GM12872 (cell line): ENCODE measurements around the gene COPZ2.

Experiments used
- TF ChIP-seq, protein P1 (sequence below): IDR thresholded peaks from 3 replicates; pipeline ENCODE4 v1.5.1; 2011; ENCODE audit warnings: low read depth, mild to moderate bottlenecking, low read length, moderate library complexity; ENCODE audit not compliant: insufficient read depth

COPZ2 gene

DNA sequence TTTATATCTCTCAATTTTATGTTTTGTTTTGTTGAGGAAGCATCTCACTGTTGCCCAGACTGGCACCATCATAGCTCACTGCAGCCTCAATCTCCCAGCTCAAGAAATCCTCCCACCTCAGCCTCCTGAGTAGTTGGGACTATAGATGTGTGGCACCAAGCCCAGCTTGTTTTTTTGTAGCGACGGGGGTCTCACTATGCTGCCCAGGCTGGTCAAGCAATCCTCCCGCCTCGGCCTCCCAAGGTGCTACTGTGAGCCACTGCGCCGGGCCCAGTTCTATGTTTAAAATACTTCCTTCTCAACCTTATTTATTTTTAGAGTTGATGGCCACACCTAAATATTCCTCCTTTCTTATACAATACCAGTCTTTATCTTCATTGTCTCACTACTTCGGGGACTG, 8.7 kb upstream of the COPZ2 start:
- TF ChIP-seq, protein P1, sequence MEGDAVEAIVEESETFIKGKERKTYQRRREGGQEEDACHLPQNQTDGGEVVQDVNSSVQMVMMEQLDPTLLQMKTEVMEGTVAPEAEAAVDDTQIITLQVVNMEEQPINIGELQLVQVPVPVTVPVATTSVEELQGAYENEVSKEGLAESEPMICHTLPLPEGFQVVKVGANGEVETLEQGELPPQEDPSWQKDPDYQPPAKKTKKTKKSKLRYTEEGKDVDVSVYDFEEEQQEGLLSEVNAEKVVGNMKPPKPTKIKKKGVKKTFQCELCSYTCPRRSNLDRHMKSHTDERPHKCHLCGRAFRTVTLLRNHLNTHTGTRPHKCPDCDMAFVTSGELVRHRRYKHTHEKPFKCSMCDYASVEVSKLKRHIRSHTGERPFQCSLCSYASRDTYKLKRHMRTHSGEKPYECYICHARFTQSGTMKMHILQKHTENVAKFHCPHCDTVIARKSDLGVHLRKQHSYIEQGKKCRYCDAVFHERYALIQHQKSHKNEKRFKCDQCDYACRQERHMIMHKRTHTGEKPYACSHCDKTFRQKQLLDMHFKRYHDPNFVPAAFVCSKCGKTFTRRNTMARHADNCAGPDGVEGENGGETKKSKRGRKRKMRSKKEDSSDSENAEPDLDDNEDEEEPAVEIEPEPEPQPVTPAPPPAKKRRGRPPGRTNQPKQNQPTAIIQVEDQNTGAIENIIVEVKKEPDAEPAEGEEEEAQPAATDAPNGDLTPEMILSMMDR: no peak

DNA sequence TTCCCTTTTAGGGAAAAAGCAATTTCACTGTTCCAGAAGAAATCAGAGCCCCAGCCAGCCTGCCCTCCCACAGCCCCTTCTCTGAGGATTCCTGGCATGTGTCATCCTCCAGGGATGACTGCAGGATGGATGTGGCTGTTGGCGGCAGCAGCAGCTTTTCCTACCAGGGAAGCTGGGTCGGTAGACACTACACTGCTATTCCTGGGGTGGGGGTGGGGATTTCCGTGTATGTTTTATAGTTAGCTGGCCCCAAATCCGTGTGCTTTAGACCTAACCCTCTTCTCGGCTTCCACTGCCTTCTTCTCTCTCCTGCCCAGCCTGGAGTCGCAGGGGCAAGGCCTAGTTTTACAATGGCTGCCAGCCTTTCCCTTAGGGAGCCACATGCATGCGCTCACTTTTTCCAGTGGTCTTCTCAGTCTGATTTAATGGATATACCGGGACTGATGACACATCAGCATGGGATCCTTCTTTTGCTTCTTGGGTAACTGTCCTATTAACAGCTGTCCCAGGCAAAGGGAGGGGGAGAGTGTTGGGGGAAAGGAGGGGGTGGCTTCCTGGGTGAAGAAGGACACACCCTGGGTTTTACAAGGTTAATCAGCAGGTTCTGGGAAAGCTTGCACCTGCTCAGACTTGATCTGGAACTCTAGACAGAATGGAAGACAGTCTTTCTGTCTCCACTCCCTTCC, 7.9 kb upstream of the COPZ2 start:
- TF ChIP-seq, protein P1: no peak

DNA sequence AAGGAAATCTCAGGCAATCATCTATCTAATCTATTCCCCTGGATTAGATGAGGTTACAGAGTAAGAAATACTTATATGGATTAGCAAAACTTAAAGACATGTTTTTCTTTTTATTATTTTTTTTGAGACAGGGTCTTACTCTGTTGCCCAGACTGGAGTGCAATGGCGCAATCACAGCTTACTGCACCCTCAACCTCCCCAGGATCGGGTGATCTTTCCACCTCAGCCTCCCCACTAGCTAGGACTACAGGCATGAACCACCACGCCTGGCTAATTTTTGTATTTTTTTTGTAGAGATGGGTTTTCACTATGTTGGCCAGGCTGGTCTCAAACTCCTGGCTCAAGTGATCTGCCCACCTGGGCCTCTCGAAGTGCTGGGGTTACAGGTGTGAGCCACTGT, 7.3 kb upstream of the COPZ2 start:
- TF ChIP-seq, protein P1: no peak

DNA sequence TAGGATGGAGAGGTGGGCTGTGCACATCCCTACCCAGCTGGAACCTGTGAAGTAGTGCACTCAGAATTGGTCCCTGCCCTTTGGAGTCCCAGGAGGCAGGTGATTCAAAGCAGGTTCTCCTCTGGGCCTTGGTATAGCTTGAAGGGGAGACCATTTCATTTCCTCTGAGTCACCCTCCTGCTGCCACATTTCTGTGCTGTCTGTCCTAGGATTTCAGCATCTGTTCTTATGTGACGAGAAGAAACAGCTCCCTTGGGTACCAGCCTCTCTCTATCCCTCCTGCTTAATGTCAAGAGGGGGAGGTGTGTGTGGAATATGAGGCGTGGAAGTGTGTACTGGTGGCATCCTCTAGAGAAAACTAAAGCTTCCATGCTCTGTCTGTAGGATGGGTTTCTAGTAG, 5.6 kb upstream of the COPZ2 start:
- TF ChIP-seq, protein P1: no peak

DNA sequence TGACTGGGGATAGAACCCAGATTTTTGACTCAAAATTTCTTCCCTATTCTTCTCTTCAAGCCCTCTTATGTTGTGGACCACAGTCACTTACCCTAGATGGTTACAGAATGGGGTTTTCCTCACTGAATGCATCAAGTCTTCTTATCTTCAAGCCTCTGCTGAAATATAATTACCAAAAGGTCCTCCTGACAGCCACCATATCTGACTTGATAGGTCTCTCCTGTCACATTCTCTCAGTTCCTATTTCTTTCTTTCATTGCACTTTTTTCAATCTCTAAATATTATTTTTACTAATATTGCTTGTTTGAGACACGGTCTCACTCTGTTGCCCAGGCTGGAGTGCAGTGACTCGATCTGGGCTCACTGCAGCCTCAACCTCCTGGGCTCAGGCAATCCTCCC, 1.1 kb upstream of the COPZ2 start:
- TF ChIP-seq, protein P1: no peak

DNA sequence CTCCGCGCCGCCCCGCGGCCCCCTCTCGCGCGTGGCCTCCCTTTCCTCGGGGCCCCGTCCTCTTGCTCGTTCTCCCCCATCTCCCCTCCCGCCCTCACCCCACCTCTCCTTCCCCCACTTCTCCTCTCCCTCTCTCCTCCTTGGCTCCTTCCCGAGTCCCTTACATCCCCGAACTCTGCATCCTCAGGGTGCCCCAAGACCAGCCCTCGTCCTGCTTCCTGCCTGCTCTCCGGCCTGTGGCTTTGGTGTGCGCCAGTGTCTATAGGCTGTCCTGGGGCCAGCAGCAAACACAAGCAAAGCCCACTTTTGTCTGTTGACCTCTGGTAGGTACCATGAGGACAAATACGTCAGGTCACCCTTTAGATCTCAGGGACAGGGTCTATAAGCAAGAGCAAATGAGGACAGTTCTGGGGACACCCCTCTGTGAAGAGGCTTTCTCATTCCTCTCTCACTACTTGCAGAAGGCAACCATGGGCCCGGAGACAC, 284 bp upstream of the COPZ2 start:
- TF ChIP-seq, protein P1: no peak

DNA sequence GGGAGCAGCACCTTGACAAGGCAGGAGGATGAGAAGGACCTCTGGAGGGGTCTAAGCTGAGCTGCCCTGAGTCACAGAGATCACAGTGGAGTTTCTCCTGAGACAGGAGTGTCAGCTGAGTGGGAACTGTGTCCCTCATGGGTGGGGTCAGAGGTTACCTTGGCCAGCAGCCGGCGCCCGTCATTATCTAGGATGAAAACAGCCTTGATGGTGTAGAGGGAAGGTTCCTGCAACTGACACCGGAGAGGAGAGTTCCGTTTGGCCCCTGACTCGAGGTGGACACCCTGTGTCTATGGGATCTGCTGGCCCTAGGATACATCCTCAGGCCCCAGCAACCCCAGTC, 933 bp downstream of the COPZ2 start:
- TF ChIP-seq, protein P1: no peak

DNA sequence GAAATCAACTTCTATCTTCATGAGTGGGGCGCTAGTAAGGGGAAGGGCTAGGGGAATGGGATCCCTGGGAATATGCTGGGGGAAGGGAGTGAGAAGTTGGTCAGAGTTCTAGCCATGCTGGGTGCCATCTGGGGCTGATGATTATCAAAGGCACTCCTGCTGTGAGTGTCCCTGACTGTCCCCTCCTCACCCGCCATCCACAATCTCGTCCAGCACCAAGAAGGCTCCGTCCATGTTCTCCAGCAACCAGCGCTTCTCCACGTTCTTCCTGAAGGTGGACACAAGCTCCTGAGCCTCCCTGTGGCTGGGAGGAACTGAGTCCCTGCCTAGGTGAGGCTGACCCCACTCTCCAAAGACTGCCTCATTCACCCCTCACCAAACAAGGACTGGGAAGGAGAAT, 5.6 kb downstream of the COPZ2 start:
- TF ChIP-seq, protein P1: no peak
